ENCODE measurements around the gene BTG2.

The BTG2 gene

GRCh38 chr1:203276916-203277545, 28.3 kb upstream of the BTG2 start:
- DNase-seq, result no peak

- peak; percentile 29 for DNase-seq
Observed at GRCh38 chr1:203278082-203278884, 27.0 kb upstream of the BTG2 start.

- no peak for DNase-seq
Observed at GRCh38 chr1:203278885-203279406, 26.4 kb upstream of the BTG2 start.

DNA sequence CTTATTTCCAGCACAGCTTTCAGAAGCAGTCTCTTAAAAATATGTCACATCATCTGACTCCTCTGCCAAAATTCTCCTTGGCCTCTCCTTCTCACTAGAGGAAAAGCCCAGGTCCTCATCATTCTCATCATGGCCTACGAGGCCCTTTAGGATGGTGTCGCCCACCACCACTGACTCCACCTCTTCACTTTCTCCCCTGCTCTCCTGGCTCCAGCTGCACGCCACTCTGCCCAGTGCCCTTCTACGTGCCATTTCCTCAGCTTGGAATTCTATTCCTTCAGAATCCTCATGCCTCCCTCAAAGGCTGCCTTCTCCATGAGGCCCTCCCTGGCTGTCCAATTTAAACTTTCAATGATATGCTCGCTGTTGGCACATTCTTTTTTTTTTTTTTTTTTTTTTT, 25.3 kb upstream of the BTG2 start:
- no peak for DNase-seq

DNA sequence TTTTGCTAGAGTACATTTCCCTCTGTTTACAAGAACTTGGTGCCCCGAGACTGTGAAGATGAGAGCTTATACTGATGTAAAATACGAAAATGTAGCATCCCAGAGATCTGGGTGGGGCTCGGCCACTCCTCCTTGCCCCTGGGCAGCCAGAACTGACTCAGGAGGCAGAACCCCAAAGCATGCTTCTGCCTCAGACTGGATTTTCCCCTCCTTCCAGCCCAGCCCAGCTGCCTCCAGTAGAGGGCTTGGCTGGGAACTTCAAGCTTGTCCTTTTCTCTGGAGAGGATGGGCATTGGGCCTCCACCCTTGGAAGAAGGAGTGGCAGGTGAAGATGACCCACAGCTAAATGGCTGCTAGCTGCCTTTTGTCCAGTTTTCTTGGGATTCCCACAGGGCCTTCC, 24.3 kb upstream of the BTG2 start:
- DNase-seq, result no peak

DNA sequence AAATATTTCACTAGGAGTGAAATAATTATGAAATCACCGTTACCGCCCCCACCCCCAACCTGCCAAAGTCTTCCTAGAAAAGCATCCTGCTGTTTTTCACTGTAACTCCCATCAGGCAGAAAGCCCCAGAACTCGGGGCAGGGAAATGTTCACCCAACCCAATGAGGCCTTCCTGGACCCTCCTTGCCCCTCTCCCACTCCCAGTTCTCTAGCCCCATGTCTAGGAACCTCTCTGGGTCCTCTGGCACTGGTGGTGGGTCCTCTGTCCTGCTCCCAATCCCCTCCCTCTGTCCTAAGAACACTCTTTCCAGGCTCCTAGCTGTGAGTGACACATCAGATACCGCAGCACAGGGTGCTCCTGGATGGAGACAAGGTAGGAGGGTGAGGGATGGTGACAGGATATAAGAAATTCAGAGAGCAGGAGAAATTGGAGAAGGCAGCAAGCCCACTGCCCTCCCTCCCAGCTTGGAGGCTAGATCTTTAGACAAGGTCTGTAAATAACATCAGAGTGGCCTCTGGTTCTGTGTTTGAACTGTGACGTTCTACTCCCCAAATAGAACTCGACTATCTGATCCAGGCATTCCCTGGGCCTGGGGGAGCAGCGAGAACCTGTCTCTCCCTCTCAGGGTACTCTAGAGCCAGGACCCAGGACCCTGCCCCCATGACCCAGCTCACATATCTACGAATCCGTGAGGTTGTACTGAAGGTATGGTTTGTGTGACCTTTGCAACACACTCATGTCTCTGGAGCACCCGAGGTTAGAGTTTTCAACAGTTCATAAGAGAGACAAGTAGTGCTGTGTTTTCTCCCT, 23.3 kb upstream of the BTG2 start:
- no peak for DNase-seq

GRCh38 chr1:203282720-203283542, 22.4 kb upstream of the BTG2 start:
- DNase-seq, result no peak

GRCh38 chr1:203283597-203283996, 21.7 kb upstream of the BTG2 start:
- DNase-seq, result no peak

DNA sequence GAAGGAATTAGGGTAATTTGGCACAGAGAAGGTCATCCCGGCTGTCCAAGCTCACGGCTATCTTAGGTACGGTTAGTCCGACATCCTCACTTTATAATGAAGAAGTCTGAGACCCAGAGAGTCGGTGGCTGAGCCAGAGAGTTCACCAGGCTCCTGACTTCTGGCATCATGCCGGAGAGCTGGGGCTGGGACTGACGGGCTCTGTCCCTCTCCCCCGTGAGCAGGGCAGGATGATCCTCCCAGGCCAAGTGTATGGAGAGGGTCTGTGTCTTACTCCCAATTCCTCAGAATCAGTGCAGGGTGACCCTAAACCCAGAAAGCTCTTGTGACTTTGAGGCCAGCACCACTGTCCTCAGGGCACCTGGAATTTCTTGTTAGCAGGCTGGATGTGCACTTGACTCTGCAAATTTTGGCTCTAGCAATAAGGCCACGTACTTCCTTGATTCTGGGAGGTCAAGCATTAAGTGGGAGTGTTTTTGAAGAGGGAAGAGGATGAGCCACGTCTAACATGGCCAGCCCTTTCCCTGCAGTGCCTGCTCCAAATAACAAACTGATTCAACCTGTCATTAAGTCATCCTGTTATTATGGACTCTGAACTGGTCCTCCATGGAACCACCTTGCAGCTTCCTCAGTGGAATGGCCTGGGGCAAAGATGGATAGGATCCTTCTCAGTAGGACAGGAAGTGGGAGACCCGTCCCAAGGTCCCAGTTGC, 20.8 kb upstream of the BTG2 start:
- no peak for DNase-seq

DNA sequence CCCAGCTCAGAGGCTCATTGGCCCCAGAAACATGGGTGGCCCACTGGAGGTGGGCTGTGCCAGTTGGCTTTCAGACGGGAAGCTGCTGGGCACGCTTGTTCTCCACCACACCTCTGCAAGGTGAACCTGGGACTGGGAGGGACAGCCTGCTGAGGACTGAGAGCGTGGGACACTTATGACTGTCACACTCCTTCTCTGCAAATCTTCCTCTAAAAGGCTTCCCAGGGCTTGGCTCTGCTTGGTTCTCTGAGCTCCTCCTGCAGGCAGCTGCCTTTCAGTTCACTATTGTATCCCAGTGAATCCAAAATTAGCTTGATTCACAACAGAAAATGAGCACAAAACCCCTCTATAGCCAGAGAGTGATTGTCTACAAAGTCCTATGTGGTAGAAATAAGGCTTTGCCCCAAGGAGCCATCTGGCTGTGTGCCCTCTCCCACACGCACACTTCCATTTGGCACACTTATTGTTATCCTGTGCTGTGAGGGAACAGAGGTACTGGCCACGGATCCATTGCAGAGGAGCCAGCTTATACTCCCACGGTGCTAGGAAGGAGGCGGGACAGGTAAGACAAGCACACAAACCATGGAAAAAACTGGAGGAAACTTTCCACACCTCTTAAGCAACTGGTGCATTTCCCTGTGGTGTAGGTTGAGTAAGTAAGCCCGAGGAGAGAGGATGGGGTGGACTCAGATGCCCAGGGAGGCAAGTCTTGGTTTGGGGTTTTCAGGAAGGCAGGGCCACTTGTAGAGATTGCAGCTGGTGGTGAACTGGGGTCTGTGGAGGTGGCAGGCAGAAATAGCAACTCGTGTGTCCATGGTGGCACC, 18.9 kb upstream of the BTG2 start:
- DNase-seq, result no peak

DNA sequence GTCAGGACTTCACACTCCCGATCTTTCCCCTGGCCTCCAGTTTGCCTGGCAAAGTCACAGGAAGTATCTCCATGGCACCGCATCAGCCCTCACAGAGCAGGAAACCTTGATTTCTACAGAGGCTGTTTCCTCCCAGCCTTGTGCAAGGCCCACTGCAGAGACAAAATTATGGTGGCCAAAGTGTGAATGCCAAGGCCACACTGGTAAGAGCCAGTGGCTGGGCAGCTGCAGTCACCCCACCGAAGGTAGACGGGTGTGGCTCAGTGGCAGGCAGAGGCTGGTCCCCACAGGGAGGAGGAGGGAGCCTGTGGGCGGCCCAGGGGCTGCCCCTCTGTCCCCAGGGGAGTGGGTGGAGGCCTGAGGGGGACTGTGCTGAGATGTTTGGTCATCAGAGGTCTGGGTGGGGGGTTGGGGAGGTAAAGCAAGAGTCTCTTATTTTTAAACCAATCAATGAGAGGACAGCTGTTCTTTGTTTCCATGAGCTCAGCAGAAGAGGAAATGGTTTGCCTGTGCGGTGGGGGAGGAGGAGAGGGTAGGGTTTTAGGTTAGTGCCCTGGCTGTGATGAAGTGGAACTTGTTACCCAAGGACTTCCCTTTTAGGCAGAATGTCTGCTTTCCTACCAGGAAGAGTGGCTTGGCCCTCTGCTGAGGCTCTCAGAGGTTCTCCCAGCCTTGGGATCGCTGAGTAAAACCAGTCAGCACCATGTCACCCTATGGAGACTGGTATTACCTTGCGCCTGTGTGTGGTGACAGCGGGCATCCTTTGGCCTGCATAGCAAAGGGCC, 18.0 kb upstream of the BTG2 start:
- DNase-seq, result peak; percentile 69

GRCh38 chr1:203287898-203288297, 17.4 kb upstream of the BTG2 start:
- DNase-seq, result no peak

DNA sequence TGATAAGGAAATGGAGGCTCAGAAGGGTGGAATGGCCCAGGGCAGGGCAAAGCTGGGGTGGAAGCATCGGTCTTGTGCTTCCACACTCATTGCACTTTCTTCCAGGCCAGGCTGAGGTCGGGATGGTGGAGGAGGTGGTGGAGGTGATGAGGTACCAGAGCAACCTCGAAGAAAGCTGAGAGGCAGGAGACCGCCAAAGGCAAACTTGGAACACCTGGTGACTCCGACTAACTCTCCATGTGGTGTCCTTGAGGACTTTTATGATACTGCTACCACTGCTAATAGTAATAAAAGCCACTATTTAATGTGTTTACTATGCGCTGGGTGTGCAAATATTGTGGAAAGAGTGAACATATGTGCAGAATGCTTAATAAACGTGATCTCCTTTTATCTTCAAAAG, 16.9 kb upstream of the BTG2 start:
- peak; percentile 89 for DNase-seq

DNA sequence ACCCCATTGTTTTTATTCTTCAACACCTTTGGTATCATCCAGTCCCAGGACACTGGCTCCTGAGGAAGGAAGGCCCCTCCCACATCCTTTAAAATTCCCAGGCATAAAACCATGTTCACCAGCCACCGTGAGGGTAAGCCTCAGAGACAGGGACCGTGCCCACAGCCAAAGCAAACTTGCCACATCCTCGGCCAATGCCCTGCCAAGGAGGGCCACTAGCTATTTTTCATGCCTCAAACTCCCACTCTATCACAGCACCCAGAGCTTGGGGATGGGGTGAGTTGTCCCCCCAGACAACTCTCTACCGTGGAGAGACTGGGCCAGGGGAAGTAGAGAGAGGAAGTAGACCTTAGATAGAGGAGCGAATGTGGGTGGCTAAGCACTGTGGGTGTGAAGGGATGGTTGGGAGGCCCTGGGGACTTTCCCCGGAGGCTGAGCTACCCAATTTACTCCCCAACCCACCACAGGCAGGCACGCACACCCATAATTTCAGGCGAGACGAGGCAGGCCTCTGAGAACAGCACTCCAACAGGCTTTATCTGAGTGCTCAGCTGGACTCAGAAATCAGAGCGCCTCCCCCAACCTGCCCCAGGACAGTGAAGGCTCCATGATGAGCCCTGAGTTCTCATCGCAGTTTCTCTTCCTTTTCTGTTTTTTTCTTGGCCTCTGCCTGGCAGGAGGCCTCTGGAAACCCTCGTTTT, 15.9 kb upstream of the BTG2 start:
- DNase-seq, result no peak

DNA sequence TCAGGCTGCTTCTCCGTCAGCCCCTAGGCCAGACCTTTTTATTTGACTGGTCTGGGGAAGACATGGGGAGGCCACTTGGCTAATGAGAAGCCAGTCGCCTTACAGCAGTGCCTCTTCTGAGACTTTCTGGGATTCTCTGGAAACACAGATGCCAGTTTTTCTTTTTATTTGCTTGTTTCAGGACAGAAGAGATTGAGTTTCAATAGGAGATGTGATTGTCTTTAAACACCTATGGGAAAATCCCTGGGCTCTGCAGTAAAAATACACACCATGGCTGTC, 15.4 kb upstream of the BTG2 start:
- no peak for DNase-seq

GRCh38 chr1:203290261-203291089, 14.8 kb upstream of the BTG2 start:
- peak; percentile 96 for DNase-seq

DNA sequence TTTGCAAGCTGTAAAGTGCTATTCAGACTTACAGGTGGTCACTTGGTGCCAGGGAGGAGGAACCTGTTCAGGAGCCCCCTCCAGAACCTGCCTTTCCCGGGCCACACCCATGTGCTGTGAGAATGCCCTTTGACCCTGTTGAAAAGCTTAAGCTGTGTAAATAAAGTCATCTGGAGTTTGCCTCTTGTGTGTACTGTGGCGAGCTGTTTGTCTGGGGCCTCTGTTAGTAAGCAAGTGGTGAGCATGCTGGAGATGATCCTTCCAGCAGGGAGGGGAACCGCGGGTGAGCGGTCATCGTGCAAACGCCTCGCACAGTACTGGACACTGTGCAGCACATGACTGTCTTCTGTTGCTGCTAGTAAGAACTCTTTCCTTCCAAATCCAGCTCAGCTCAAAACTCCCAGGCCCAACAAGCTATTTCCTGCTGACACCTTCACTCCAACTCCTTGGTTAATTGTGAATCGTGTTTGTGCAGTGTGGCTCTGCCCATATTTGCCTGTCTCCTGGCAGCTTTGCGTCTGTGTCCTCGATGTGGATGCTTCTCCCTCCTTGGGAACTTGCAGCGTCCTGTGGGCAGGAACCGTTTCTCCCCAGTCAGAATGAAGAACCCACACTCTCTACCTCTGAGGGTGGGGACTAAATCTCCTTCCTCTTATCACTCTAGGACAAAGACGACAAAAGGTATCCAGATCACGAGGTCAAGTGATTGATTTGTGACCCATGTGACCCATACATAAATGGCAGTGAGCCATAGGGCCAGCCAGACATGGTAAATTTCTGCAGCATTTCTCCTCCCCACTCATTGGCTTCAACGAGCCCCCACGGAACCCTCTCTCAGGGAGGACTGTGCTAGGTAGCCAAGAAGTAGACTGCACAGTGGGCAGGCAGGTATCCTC, 13.9 kb upstream of the BTG2 start:
- peak; percentile 66 for DNase-seq

DNA sequence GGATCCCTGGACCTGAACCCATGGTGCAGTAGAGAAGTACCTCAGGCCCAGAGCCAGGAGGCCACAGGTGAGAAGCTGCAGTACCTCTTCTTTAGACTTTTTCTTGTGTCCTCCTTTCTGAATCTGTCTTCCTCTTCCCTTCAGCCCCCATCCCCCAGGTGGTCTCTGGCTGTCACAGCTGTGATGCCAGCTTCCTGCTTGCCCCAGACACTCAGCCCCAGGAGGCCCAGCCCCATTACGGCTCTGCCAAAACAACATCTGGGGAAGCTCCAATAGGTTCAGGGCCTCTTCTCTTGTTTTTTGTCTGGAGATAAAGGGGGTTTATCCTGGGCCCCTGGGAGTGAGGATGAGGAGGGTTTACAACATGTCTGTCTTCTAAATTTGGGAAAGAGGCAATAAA, 9.5 kb upstream of the BTG2 start:
- DNase-seq, result no peak
